Neural cell (in vitro differentiated cells): ENCODE results near the gene WDTC1.

Source experiments
- CTCF ChIP-seq: fragments of 450-650 bp; IDR thresholded peaks from 2 replicates; pipeline ENCODE4 v1.5.1; 2014; ENCODE audit warnings: antibody characterized with exemption, mild to moderate bottlenecking, moderate library complexity; ENCODE audit not compliant: poor library complexity, severe bottlenecking
- EP300 ChIP-seq: fragments of 450-650 bp; conservative IDR thresholded peaks from 2 replicates; pipeline ENCODE4 v1.6.1; 2014; ENCODE audit warnings: antibody characterized with exemption, mild to moderate bottlenecking, moderate library complexity; ENCODE audit not compliant: poor library complexity, severe bottlenecking
- RAD21 ChIP-seq: fragments of 450-650 bp; conservative IDR thresholded peaks from 2 replicates; pipeline ENCODE4 v1.6.1; 2014; ENCODE audit warnings: antibody characterized with exemption, mild to moderate bottlenecking, moderate library complexity
- REST ChIP-seq: IDR thresholded peaks from 2 replicates; pipeline ENCODE4 v1.6.1; 2012; ENCODE audit warnings: borderline replicate concordance

- no peak for TF ChIP-seq EP300
- no peak for TF ChIP-seq CTCF
- no peak for TF ChIP-seq REST
- no peak for TF ChIP-seq RAD21
Measured at GRCh38 chr1:27306071-27306470, 71.6 kb downstream of the WDTC1 start.
